GM12874 (cell line): ENCODE results near the gene BCLAF1.

Experiments
- CTCF ChIP-seq: IDR thresholded peaks from 2 replicates; pipeline ENCODE4 v1.5.1; 2011; ENCODE audit warnings: low read depth, mild to moderate bottlenecking, control low read depth, low read length, moderate library complexity; ENCODE audit not compliant: insufficient read depth

BCLAF1 gene

GRCh38 chr6:136334465-136334846 is 44.8 kb upstream of the BCLAF1 start:
- TF ChIP-seq CTCF, result no peak

GRCh38 chr6:136333824-136334464 is 44.3 kb upstream of the BCLAF1 start:
- no peak for TF ChIP-seq CTCF

GRCh38 chr6:136331461-136331860 is 41.8 kb upstream of the BCLAF1 start:
- no peak for TF ChIP-seq CTCF

GRCh38 chr6:136330634-136331033 is 41.0 kb upstream of the BCLAF1 start:
- TF ChIP-seq CTCF, result no peak

GRCh38 chr6:136326038-136326553 is 36.5 kb upstream of the BCLAF1 start:
- TF ChIP-seq CTCF, result no peak

GRCh38 chr6:136324686-136325380 is 35.2 kb upstream of the BCLAF1 start:
- TF ChIP-seq CTCF, result no peak

- TF ChIP-seq CTCF, result no peak
These were observed 33.9 kb upstream of the BCLAF1 start for GRCh38 chr6:136323431-136324112.
